Measurements from ENCODE around the gene HSD17B8. TPM values are rescaled to one million over a fixed set of nuclear protein-coding genes. Genes with fewer than 3 reads are reported as not detected.

The HSD17B8 gene
- polyA plus RNA-seq, 4 donors, result 20.5 to 35.1 (median 26.7) TPM

DNA sequence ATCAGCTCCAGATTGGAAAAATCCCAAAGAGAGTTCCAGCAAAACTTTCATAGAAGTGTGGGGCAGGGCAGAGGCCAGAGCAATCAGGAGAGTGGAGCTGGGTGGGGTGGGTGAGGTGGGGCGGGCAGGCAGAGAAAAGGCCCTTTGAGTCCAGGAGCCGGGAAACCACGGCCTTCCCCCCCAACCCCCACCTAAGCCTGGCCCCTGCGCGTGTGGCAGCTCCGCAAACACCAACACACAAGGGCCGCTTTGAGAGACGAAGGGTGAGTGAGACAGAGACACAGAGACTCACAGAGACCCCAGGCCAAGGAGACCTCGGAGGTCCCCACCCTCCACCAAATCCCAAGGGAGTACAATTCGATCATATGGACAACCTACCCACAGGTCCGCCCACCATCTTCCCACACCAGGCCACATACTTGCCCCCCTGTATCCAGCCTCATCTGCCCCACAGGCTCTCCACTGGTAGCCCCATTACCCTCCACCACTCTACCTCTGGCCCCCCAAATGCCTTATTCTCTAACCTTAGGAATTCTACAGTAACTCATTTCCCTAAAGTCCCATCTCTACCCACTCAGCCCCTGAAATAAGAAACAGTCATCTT, 13.8 kb upstream of the HSD17B8 start:
- no peak for DNase-seq (ENCODE audit: low read depth in 4 of 4, low spot score in 3 of 4)

- DNase-seq (ENCODE audit: low read depth in 4 of 4, low spot score in 3 of 4), result no peak
Measured at GRCh38 chr6:33191383-33192104, 12.9 kb upstream of the HSD17B8 start.

- no peak for DNase-seq (ENCODE audit: low read depth in 4 of 4, low spot score in 3 of 4)
Measured at GRCh38 chr6:33192105-33192646, 12.3 kb upstream of the HSD17B8 start, which contains the start of gene COL11A2. Gene COL11A2 (minus strand): TSS chr6:33192467. CDS start chr6:33192240, 227 bp downstream.

DNA sequence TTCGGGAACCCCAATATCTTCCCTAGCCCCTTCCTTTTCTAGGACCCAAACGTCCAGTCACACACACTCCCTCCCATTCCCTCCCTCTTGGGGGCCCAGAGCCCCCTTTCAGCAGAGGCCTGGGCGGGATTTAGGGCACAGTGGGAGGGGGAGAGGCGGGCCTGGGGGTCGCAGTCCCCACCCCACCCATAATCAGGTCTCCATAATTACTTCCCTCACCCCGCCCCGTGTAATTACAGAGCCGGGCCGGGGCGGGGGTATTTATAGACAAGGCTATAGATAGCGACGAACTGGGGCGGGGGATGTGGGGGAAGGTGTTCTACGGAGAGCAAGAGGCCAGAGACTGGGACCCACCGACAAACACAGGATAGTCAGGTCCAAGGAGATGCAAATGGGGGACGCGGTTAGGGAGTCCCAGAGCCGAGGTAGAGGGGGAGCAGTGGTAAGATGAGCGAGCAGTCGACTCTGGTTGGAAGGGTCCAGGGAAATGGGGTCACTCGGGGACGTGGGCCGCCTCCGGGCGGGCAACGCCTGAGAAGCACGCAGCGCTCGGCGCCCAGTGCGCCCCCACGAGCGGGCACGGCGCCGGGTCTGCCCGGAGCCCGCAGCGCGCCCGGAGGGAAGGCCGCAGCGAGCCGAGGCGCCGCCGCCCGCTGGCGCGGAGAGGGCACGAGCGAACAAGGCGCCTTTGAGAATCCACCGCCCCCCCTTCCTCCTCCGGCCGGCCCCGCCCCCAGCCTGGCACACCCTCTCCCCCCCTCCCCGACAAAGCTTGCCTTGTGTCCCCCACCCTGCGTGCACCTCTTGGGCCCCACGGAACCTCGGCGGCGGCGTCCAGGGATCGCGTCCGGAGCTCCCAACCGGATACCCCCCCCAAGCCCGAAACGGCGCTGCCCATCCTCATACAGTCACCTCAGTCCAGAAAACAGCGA, 11.5 kb upstream of the HSD17B8 start:
- no peak for DNase-seq (ENCODE audit: low read depth in 4 of 4, low spot score in 3 of 4)

DNA sequence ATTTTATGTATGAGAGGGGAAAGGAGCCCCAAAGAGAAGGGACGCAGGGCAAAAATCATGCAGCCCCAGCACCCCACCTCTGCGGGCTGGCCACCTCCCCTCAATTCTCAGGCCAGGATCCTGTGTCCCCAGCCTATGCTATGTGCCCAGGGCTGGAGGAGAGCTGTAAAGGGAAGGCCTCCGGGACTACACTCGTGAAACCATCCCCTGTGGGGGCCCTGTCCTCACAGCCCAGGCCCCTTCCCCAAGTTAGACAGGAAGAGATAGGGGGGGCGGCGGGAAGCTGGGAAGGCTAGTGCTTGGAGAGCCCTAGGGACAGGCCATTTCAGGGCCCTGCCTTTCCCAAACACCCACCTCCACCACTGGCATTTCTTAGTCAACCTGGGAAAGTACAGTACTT, 10.8 kb upstream of the HSD17B8 start:
- no peak for DNase-seq (ENCODE audit: low read depth in 4 of 4, low spot score in 3 of 4)

DNA sequence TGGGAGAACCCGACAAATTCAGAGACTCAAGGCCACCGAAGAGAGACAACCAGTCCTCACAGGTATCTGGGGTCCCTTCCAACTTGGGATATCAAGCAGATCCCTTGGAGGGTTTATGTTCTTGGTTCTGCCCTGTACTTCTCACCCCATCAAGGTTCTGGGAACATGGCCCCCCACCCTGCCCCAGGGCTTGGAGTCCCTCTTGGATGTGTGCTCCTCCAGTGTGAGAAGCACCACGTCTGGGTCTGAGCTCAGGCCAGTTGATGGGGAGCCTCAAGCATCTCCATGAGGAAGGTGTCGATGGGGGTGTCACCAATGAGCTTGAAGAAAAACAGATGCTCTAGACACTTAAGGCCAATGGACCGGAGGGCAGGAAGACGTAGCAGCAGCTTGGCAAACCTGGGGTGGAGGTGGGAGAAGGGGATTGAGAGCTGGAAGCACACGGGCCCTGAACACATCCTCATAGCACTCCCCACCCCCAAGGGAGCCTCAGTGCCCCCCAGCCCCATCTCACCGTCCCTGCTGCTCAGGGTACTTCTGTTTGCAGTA, 9.9 kb upstream of the HSD17B8 start:
- no peak for DNase-seq (ENCODE audit: low read depth in 4 of 4, low spot score in 3 of 4)

GRCh38 chr6:33195304-33196165, 8.9 kb upstream of the HSD17B8 start:
- DNase-seq (ENCODE audit: low read depth in 4 of 4, low spot score in 3 of 4), result no peak

- DNase-seq (ENCODE audit: low read depth in 4 of 4, low spot score in 3 of 4), result no peak
Measured at GRCh38 chr6:33197431-33198048, 6.9 kb upstream of the HSD17B8 start.

GRCh38 chr6:33198159-33198852, 6.1 kb upstream of the HSD17B8 start:
- DNase-seq (ENCODE audit: low read depth in 4 of 4, low spot score in 3 of 4), result no peak

DNA sequence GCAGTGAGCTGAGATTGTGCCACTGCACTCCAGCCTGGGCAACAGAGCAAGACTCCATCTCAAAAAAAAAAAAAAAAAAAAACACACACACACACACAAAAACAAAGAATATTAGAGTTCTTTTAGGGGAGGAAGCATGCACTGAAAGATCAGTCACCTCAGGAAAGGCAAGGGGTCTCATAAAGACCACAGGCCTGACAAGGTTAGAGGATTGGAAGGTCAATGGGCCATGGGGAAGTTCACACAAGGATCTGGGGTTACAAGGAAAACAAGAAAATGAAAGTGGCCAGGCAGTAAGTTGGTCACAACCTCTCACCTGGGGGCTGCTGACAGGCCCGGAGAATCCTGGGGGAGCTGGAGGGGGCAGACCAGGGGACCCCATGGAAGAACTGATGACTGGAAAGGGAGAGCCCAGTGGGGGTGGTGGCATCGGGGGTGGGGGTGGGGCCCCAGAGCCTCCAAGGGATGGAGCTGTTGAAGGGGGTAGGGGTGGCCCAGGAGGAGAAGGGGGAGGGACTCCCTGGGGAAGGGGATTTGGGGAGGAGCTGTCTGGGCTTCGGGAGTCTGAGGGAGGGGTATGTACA, 5.5 kb upstream of the HSD17B8 start:
- no peak for DNase-seq (ENCODE audit: low read depth in 4 of 4, low spot score in 3 of 4)

- peak in 1 of 4 donors; percentile 33 for DNase-seq (ENCODE audit: low read depth in 4 of 4, low spot score in 3 of 4)
Measured at GRCh38 chr6:33199687-33200218, 4.7 kb upstream of the HSD17B8 start.

GRCh38 chr6:33200219-33201146, 4.0 kb upstream of the HSD17B8 start, which contains the start of the genes RXRB and SLC39A7:
Gene RXRB (minus strand): TSS chr6:33200665. CDS start chr6:33200476, 189 bp downstream.
Gene SLC39A7 (plus strand): TSS chr6:33200867. CDS start chr6:33201246, 379 bp downstream.
- peak; percentile 100 for DNase-seq (ENCODE audit: low read depth in 4 of 4, low spot score in 3 of 4)

- no peak for DNase-seq (ENCODE audit: low read depth in 4 of 4, low spot score in 3 of 4)
Measured at GRCh38 chr6:33201147-33201545, 3.3 kb upstream of the HSD17B8 start.

- DNase-seq (ENCODE audit: low read depth in 4 of 4, low spot score in 3 of 4), result no peak
Measured at GRCh38 chr6:33201935-33202334, 2.5 kb upstream of the HSD17B8 start.

DNA sequence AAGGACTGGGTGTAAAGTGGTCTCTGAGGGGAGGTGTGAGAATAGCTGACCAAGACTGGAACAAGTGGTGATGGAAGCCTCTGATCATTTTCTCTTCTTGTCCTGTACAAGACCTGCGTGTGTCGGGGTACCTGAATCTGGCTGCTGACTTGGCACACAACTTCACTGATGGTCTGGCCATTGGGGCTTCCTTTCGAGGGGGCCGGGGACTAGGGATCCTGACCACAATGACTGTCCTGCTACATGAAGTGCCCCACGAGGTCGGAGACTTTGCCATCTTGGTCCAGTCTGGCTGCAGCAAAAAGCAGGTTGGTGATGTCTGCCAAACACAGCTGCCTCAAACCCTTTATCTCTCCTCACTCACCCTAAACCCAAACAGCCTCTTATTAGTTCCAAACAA, 1.7 kb upstream of the HSD17B8 start:
- DNase-seq (ENCODE audit: low read depth in 4 of 4, low spot score in 3 of 4), result no peak

DNA sequence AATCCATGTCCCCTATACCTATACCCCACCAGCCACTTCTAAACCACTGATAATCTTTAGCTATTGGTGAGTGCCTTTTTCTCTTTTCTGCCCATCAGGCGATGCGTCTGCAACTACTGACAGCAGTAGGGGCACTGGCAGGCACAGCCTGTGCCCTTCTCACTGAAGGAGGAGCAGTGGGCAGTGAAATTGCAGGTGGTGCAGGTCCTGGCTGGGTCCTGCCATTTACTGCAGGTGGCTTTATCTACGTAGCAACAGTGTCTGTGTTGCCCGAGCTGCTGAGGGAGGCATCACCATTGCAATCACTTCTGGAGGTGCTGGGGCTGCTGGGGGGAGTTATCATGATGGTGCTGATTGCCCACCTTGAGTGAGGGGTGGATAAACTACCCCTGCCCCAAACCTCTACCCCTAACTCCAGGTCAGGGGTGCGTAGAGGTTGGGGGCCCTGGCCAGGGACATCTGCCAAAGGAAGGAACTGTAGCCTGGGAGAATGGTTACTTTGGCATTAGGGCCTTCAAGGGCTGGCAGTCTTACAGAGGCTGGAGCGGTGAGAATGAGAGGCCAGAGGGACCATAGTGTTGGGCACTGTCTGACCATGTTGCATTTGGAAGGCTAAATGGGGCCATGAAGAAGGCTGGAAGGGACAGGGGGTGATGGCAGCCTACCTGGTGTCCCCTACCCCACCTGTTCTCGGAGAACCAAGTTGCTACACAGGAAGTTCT, 851 bp upstream of the HSD17B8 start:
- no peak for DNase-seq (ENCODE audit: low read depth in 4 of 4, low spot score in 3 of 4)

All from right renal pelvis (tissue), 4 donors.